NCI-H1092 treated with DMSO at 0.1 percent for 48 hours (cell line): ENCODE data around the gene TRHDE.

Experiments used
- DNase-seq: peaks from one replicate; lab custom pipeline; 2025; lab: John Stamatoyannopoulos, UW

TRHDE gene

GRCh38 chr12:72273851-72274351 lies 1.7 kb downstream of the TRHDE start:
- no peak for DNase-seq

DNA sequence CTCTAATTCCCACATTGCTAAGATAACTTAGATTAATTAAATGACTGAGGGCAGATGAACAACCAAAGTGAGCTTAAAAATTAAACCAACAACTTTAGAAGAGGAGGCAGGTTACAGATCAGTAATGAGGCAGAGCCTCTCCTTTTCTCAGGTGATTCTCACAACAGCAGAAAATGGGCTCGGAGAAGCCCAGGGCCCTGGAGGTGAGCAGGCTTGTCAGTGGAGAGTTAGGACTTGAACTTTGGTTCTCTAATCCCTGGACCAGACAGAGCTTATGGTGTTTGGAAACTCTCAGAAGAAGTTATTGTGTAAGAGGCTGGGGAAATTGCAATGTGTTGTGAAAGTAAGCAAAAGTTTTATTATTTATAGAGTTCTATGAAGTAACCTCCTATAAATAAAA lies 2.8 kb downstream of the TRHDE start:
- no peak for DNase-seq

DNA sequence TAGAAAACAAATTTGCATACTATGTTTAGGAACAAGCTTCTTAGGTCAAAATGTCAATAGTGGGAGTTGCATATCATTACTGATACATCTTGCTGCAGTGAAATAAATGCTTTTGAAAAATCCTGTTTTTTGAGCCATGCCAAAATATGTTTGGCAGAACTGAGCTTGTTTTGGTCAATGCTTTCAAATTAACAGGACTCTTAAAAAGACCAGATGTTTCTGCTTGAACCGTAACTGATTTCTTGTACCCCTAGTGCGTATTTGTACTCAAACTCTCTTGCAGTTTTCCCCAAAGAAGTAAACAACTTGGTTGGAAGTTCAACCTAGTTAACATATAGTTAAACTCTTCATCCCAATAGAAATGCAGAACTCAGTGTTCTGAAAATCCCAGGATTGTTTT lies 3.4 kb downstream of the TRHDE start:
- no peak for DNase-seq

- DNase-seq = no peak
Measured at GRCh38 chr12:72276181-72276805, 4.1 kb downstream of the TRHDE start.

DNA sequence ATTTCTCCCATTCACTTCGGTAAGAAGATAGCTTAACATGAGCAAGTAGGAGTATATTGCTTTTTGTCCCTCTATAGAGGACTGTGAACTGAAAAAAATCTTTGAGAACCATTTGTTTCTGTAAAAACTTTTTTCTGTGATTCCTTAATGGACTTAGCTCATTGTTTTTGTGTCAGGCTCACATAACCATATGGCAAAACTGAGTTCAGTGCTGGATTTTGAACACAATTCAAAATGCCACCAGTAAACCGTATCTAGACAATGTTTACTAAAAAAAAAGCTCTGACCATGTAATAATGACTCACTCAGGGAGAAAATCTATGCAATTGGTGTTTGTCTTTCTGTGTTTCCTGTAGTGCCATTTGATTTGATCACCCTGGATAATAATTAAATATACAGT lies 5.2 kb downstream of the TRHDE start:
- DNase-seq = no peak

- no peak for DNase-seq
Measured at GRCh38 chr12:72278894-72279293, 6.7 kb downstream of the TRHDE start.

- DNase-seq = no peak
Measured at GRCh38 chr12:72281126-72281525, 9.0 kb downstream of the TRHDE start.

- DNase-seq = no peak
Measured at GRCh38 chr12:72282721-72283120, 10.6 kb downstream of the TRHDE start.

DNA sequence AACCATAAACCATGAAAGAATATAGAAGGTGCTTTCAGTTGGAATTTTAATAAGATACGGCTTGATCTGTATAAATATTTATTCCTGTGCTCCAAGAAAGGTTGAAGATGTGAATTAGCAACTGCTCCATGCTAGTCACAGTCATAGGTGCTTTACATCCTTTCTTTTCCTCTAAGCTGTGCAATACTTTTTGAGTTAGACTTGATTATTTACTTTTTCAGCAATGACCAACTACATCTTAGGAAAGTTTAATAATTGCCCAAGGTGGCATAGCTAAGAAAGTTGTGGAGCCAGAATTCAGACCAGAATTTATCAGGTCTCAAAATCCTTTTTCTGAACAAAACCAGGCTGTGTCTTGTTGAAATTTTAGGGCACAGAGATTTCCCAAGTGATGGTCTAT lies 13.7 kb downstream of the TRHDE start:
- DNase-seq = no peak

GRCh38 chr12:72286526-72286925 lies 14.4 kb downstream of the TRHDE start:
- no peak for DNase-seq

- no peak for DNase-seq
Measured at GRCh38 chr12:72288436-72288835, 16.3 kb downstream of the TRHDE start.

DNA sequence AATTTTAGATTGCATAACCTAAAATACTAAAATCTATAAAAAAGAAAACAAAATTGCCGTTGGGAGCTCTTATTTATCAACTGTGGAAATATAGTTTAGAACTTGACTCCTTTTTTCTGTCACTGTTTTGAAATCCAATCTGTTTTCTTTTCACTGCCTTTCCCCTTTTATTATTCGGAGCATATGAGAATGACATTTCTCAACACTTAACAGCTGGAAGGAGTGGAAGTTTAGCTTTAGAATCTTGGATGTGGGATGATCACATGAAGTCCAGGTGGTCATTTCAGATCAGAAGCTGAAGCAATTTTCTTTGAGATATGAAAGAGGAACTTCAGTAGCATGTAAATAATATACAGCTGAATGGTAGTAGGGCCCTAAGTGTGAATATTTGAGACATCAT lies 16.7 kb downstream of the TRHDE start:
- DNase-seq = no peak

- no peak for DNase-seq
Measured at GRCh38 chr12:72289633-72290032, 17.5 kb downstream of the TRHDE start.

DNA sequence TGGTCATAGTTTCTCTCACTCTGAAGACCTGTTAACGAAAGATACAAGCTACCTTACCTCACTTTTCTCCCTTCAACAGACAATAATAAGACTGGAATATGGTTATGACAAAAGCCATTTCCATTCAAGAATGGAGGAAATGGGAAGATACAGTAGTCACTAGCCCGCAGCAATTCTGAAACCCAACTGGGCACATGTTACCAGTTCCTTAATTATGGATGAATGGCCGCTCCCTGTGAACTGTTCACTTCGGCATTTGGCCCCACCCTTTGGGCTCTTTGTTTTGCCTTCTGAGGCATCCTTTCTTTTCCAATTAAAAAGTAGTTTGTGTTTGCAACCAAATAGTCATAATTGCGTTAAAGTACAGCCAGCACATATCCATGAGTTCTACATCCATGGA lies 19.0 kb downstream of the TRHDE start:
- DNase-seq = no peak

DNA sequence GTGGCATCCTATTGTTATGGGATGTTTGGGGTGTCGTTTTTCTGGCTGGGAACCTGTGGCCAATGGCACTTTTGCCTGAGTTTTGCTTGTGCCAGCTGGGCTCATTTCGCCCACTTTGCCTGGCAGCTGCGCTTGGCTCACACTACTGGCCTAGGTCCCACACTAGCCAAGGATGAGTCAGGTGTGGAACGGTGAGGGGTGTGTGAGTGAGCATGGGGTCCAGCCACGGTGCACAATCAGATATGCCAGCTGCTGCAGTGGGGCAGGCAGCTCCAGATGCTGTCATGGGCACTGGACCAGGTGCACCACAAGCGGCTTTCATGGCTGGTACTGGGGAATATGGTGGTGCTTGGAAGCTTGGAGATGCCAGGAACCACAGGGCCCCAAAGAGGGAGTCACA lies 21.5 kb downstream of the TRHDE start:
- no peak for DNase-seq

DNA sequence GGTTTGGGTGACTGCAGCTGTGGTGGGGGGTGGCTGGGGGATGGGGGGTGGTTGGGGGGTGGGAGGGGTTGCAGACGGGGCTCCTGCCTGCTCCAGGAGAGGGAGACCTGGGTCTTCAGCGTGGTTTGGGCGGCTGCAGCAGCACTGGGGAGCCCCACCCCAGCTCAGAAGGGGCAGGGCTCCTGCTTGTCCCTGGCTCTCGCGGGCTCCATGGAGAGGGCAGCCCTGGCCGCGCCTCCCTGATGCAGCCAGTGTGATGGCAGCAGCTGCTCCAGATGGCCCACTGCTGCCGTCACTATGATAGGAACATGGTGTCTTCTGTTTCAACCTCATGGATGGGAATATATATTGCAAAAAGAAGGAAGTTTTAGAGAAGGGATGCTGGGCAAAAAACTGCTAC lies 22.9 kb downstream of the TRHDE start:
- no peak for DNase-seq

DNA sequence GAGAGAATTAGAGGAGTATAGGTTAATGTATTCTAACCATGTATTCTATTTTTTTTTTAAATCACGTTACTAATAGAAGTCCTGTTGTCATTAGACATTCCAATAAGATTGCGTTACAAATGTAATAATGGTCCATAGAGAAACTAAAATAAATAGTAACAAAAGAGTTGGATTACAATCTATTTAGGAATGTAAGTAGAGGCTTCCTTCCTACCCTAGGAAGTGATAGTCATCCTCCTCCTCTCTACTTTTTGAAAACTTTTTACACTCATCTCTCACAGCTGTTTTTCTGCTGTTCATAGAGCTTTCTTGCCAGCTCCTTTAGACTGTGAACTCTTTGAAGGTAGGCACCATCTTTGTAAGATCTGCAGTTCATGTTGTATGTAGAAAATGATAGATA lies 23.6 kb downstream of the TRHDE start:
- DNase-seq = no peak

DNA sequence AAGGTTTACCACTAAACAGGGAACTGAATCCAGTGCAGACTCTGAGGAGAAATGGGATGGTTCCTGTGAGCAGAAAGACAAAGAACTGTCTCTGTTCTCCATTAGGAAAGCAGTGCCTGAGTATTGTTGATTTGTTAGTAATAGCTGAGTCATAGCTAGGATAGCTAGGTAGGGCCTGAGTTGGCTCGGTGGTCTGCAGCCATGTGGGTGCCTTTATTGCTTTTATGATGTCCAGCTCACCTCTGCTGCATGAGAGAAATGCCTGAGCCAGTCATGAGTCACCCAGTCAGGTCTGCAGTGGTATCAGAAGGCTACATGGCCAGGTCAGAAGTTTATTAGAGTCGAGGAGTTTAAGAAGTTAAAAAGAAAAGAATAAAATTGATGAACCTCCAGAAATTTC lies 24.2 kb downstream of the TRHDE start:
- no peak for DNase-seq

DNA sequence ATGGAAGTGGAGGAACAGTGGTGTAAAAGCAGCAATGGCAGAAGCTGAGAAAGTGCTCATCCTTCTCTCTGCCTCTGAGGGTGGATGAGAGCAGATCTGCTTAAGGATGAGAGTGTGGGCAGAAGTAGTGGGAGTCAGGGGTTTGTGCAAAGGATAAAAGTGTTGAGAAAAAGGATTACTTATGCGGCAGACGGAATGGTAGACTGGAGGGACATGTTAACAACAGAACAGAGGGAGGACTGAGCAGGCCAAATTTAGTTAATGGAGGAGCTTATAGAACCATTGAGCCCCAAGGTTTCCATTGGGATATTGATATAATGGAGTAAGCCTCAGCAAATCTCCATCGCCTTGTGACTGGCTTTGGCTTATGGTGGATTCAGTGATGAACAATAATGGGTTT lies 25.5 kb downstream of the TRHDE start:
- DNase-seq = no peak

DNA sequence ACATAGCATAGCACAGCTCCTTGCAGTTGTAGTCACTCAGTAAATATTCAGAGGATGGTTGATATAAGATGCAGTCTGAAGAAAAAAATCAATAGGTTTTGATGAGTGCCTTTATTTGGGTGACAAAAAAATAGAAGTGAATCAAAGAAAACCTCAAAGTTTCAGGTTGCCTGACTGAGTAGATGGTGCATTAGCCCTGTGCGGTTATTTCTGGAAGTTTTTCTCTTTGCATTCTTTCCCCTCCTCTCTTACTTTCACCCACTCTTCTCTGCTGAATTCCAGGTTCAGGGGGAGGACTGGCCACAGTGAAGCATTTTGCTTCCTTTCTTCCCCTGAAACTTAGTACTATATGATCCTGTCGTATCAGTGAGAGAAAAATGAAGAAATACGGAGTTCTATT lies 28.6 kb downstream of the TRHDE start:
- no peak for DNase-seq

DNA sequence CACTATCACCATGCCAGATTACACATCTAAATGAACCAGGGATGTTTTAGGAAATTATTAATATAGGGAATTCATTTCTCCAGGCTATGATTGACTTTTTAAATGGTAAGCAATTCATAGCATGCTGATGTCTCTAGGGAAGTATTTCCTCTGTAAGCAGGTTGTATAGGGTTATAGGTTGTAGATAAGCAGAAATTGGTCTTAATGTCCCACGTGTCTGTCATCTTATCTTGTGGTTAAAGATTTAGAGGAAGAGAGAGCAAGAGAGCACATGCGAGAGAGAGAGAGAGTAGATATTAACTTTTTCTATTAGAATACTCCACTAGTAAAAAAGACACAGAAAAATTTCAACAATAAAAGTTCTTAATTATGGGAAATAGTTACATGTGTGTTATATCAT lies 32.6 kb downstream of the TRHDE start:
- DNase-seq = no peak

GRCh38 chr12:72307229-72307628 lies 35.1 kb downstream of the TRHDE start:
- no peak for DNase-seq

- no peak for DNase-seq
Measured at GRCh38 chr12:72311946-72312345, 39.8 kb downstream of the TRHDE start.

- DNase-seq = no peak
Measured at GRCh38 chr12:72313806-72314205, 41.6 kb downstream of the TRHDE start.

DNA sequence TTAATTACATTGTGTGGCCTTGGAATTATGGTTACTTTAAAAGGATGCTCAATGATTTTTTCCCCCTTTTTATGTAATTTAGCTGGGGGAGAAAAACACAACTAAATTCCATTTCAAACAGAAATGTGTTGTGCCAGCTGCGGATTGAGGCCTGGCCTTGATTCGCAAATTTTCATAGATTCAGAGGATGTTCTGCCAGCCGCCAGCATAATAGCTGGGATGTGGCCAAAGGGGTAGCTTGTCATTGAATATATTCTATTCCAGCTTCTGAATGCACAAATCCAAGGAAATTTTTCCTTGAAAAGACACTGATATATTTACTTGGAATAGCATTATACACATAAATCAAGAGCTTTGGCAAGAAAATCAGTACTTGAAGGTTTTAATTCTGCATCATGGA lies 43.7 kb downstream of the TRHDE start:
- no peak for DNase-seq
